ENCODE results near the gene PROS1. TPM values are rescaled to one million over a fixed set of nuclear protein-coding genes. Genes with fewer than 3 reads are reported as not detected.

The PROS1 gene
- total and polyA plus RNA-seq, 2 of the 8 experiments (the other 6 are each of a cell fraction or from before 2014, with no cell fraction given), result 0.65 to 2.5 TPM

- 90% methylated on average over 1 of the region's 1 CpG; no CpG with 5 or more reads in 1 of the 2 experiments for WGBS, 2 experiments (ENCODE audit: extremely low coverage in 1 of 2, insufficient coverage in 1 of 2, insufficient read length in 1 of 2, insufficient replicate concordance in 2 of 2, low coverage in 1 of 2, low lambda C conversion rate in 2 of 2, missing lambda C conversion rate in 1 of 2)
- no peak overlapping the region for H2BK15ac ChIP-seq (ENCODE audit: low read length)
- H3K4ac ChIP-seq (replicated peaks; ENCODE audit: insufficient read length, low read depth, low read length), result no peak overlapping the region
- no peak overlapping the region for H3K4me3 ChIP-seq (ENCODE audit: extremely low read depth in 1 of 4, insufficient read depth in 2 of 4, low read depth in 3 of 4, low read length in 4 of 4)
- no peak overlapping the region for H2AK5ac ChIP-seq (ENCODE audit: low read depth, low read length)
- no peaks in the 10 kb centered on the region for H4K20me1 ChIP-seq (replicated peaks in 1 of 2; ENCODE audit: control insufficient read depth in 1 of 2, insufficient read depth in 2 of 2, low read length in 2 of 2)
- no peak overlapping the region for H4K5ac ChIP-seq (ENCODE audit: insufficient read length, low read depth, low read length)
- no peak overlapping the region for H2BK12ac ChIP-seq (ENCODE audit: low read depth, low read length)
- DNase-seq (ENCODE audit: low read depth in 1 of 2, low spot score in 2 of 2) (no peak), FAIRE-seq (no peak)
- no peak overlapping the region for H3K9ac ChIP-seq (replicated peaks in 1 of 4; ENCODE audit: extremely low read depth in 1 of 4, low read depth in 3 of 4, low read length in 3 of 4)
- CTCF ChIA-PET (ENCODE audit: partially characterized antibody), result no interaction called here
- H3K36me3 ChIP-seq (ENCODE audit: control insufficient read depth in 2 of 4, insufficient read depth in 4 of 4, low read length in 3 of 4), result no peaks in the 10 kb centered on the region
- H3K56ac ChIP-seq (replicated peaks; ENCODE audit: insufficient read length, low read depth, low read length), result no peak overlapping the region
- H2BK120ac ChIP-seq (replicated peaks; ENCODE audit: low read depth, low read length), result no peak overlapping the region
- no peak overlapping the region for H4K8ac ChIP-seq (ENCODE audit: extremely low read depth, insufficient read depth, low read length)
- no peak overlapping the region for H3K27ac ChIP-seq (ENCODE audit: low read depth, low read length)
- H3K79me1 ChIP-seq (ENCODE audit: low read depth, low read length), result no peaks in the 10 kb centered on the region
- no peak overlapping the region for H3K14ac ChIP-seq (ENCODE audit: insufficient read length)
- H3K27me3 ChIP-seq (replicated peaks in 1 of 4; ENCODE audit: control insufficient read depth in 3 of 4, extremely low read depth in 1 of 4, insufficient read depth in 3 of 4, low read length in 3 of 4), result no peaks in the 10 kb centered on the region
- no peaks in the 10 kb centered on the region for H3K79me2 ChIP-seq (ENCODE audit: control insufficient read depth in 1 of 2, insufficient read depth in 2 of 2, low read length in 2 of 2)
- no peak overlapping the region for H3K23ac ChIP-seq (ENCODE audit: insufficient read length)
- H2BK20ac ChIP-seq (ENCODE audit: low read length), result no peak overlapping the region
- H3K4me2 ChIP-seq (ENCODE audit: insufficient read depth in 1 of 2, low read depth in 2 of 2, low read length in 2 of 2), result no peak overlapping the region
- no peak overlapping the region for H4K91ac ChIP-seq (replicated peaks; ENCODE audit: insufficient read length, low read length)
- POLR2A ChIA-PET (ENCODE audit: partially characterized antibody), result no interaction called here
- H2BK5ac ChIP-seq (ENCODE audit: low read depth, low read length), result no peak overlapping the region
- no peak overlapping the region for H3K18ac ChIP-seq (ENCODE audit: extremely low read depth, low read length)
- H3K4me1 ChIP-seq (replicated peaks in 1 of 4; ENCODE audit: control insufficient read depth in 3 of 4, insufficient read depth in 4 of 4, low read length in 3 of 4), result no peaks in the 10 kb centered on the region
- TF ChIP-seq, protein P1, sequence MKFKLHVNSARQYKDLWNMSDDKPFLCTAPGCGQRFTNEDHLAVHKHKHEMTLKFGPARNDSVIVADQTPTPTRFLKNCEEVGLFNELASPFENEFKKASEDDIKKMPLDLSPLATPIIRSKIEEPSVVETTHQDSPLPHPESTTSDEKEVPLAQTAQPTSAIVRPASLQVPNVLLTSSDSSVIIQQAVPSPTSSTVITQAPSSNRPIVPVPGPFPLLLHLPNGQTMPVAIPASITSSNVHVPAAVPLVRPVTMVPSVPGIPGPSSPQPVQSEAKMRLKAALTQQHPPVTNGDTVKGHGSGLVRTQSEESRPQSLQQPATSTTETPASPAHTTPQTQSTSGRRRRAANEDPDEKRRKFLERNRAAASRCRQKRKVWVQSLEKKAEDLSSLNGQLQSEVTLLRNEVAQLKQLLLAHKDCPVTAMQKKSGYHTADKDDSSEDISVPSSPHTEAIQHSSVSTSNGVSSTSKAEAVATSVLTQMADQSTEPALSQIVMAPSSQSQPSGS (IDR thresholded peaks at IDR 0.05; ENCODE audit: low read length), result no peak
- TF ChIP-seq TBP (IDR thresholded peaks at IDR 0.05; ENCODE audit: low read depth, low read length), result no peak
- TF ChIP-seq FOSL1 (IDR thresholded peaks at IDR 0.05; ENCODE audit: insufficient read depth, low read depth, low read length), result no peak
- no peak for TF ChIP-seq GTF2F1 (IDR thresholded peaks at IDR 0.05; ENCODE audit: borderline replicate concordance, low read depth, low read length)
- no peak overlapping the region for H2AFZ ChIP-seq (ENCODE audit: low read length)
- no peaks in the 10 kb centered on the region for H3K23me2 ChIP-seq (ENCODE audit: low read depth, low read length)
- peaks cover 23 to 58% of the 10 kb centered on the region in 2 experiments for H3K9me3 ChIP-seq (ENCODE audit: insufficient read depth in 2 of 2, low read depth in 1 of 2, low read length in 1 of 2)
Observed at GRCh38 chr3:93936549-93936948, 37.1 kb downstream of the PROS1 start.
